Activated CD4-positive, alpha-beta T cell treated with anti-CD3 and anti-CD28 coated beads, Interleukin-2, amount 50 U/mL, for 16 hours (primary cell): ENCODE measurements around the gene TMEM234.

Source experiments
- DNase-seq: peaks from one replicate; pipeline ENCODE4 v3.0.0-alpha.2; 2020

Gene TMEM234

GRCh38 chr1:32199043-32199716 is 23.0 kb downstream of the TMEM234 start:
- DNase-seq: no peak

- no peak for DNase-seq
These were observed 23.7 kb downstream of the TMEM234 start for GRCh38 chr1:32198237-32199042.

DNA sequence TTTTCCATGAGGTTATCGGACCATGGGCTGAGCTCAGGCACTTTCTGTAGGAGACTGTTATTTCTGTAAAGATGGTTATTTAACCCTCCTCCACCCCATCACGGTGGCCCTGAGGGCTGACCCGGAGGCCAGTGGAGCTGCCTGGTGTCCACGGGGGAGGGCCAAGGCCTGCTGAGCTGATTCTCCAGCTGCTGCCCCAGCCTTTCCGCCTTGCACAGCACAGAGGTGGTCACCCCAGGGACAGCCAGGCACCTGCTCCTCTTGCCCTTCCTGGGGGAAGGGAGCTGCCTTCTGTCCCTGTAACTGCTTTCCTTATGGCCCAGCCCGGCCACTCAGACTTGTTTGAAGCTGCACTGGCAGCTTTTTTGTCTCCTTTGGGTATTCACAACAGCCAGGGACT is 24.3 kb downstream of the TMEM234 start:
- DNase-seq: no peak

DNA sequence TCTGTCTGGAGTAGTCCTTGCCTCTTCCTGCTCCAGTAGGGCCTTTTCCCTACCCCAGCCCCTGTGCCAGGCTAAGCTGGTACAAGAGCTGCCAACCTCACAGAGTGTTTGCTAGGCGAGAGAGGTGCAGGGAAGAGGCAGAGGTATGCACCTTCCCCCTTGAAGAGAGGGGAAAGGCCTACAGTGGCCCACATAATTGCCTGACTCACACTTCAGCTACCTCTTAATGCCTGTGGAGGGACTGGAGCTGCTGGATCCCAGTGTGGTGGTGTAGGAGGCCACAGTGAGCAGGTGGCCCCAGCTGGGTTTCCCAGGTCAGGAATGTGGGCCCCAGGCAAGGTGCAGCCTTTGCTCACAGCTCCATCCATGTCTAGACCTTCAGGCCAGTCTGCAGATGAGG is 25.1 kb downstream of the TMEM234 start:
- no peak for DNase-seq

GRCh38 chr1:32195972-32196823 is 26.0 kb downstream of the TMEM234 start:
- DNase-seq: peak; percentile 56

DNA sequence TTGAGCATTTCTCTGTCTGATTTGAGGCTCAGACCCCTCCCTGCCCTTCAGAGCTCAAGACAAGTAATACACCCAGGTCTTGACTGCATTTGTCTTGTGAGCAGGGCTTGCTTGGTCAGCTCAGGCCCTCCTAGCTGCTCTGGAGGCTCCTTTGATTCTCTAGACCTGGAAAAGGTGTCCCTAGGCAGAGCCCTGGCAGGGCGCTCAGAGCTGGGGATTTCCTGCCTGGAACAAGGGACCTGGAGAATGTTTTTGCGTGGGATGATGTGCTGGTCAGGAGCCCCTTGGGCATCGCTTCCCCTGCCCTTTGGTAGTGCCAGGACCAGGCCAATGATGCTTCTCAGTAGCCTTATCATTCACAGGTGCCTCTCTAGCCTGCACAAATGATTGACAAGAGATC is 26.6 kb downstream of the TMEM234 start:
- no peak for DNase-seq

GRCh38 chr1:32194984-32195383 is 27.2 kb downstream of the TMEM234 start:
- DNase-seq: no peak

DNA sequence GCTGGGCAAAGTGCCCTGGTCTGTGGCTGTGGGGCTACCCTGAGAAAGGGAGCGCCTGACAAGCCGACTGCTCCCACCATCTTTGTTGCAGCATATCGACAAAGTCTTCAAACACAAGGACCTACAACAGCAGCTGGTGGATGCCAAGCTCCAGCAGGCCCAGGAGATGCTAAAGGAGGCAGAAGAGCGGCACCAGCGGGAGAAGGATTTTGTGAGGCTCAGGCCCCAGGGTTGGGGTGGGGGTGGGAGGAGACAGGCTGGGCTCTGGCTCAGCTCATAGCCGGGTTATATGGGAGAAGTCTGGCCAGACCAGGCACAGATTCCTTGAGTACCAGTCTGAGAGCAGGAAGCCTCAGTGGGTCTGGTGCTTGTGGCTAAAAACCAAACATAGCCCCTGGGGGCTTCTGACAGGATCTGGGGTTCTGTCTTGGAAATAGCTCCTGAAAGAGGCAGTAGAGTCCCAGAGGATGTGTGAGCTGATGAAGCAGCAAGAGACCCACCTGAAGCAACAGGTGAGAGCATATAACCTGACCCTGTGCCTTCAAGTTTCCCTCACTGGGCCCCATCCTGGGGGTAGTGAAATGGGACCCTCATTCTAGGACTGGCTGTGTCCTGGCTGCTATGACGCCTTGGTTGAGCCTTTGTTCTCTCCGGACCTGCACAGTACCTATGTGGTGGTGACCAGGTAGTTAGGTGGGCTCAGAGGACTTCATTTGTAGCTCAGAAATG is 29.8 kb downstream of the TMEM234 start:
- DNase-seq: no peak

GRCh38 chr1:32187850-32188249 is 34.3 kb downstream of the TMEM234 start:
- DNase-seq: no peak

GRCh38 chr1:32186491-32186890 is 35.7 kb downstream of the TMEM234 start:
- DNase-seq: no peak

DNA sequence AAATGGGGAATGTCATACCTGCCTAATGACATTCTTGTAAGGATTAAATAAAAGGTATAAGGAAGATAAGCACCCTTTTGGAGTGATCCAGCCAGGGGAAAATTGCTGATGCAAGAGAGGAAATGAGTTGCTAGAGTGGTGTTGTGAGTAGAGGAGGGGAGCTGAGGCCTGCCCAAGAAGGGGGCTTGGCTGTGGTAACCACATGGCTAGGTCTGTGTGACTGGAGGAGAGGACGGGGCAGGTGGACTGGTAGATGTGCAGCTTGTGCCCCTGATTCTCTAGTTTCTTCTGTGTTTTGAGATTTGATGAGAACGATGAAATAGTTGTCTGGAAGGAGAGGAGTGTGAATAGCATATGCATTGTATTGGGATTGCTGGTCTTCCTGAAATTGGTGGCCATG is 36.1 kb downstream of the TMEM234 start:
- no peak for DNase-seq

- DNase-seq: no peak
These were observed 37.5 kb downstream of the TMEM234 start for GRCh38 chr1:32184650-32185049.

DNA sequence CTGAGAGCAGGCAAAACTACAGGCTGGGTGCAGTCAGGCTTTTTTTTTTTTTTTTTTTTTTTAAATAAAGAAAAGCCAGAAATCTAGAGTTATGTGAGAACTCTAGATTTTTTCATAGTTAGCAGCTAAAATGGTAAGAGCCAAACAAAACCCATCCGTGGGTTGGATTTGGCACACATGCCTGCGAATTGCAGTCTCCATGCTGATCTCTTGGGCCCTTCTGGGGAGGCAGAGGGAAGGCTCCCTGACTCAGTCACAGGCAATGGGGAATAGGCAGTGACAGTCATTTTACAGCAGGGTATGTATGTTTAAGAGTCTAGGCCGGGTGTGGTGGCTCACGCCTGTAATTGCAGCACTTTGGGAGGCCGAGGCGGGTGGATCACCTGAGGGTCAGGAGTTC is 40.1 kb downstream of the TMEM234 start:
- no peak for DNase-seq

GRCh38 chr1:32181563-32181962 is 40.6 kb downstream of the TMEM234 start:
- no peak for DNase-seq

- no peak for DNase-seq
These were observed 41.1 kb downstream of the TMEM234 start for GRCh38 chr1:32181065-32181464.

DNA sequence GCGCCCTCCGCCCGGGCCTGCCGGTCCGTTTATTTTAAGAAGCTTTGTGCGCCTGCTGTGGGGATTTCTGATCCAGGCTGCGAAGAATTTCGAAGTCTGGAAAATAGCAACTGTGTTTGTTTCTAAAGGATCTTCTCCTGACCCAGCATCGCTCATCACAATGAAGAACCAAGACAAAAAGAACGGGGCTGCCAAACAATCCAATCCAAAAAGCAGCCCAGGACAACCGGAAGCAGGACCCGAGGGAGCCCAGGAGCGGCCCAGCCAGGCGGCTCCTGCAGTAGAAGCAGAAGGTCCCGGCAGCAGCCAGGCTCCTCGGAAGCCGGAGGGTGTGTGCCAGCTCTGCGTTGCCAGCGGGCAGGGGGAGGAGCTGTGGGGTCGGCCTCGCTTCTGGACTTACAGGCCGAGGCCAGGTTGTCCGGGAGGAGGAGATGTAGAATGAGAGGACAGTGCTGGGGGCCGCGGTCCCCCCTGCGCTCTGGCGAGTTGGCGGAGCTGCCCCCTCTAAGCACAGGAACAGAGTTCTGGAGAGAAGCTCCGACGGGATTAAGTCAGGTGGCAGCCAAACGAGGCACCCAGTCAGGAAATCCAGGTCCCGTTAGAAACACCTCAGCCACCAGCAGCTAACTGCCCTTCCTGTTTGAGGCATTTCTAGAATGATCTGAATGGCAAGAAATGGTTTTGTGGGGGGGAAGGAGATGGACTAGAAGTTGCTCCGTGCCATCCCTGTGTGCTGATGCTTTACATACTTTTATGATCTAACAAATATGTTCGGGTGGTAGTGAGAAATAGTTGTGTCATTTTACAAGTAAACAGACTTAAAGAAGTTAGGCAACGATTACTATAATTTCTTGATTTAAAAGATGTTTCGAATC is 41.7 kb downstream of the TMEM234 start:
- DNase-seq: peak; percentile 72

- DNase-seq: peak; percentile 95
These were observed 42.5 kb downstream of the TMEM234 start, which contains the start of gene TXLNA for GRCh38 chr1:32179443-32180185. Gene TXLNA, plus strand, starts transcription at chr1:32179675. Its CDS starts 671 bp downstream, at chr1:32180346.

- DNase-seq: no peak
These were observed 43.0 kb downstream of the TMEM234 start for GRCh38 chr1:32179193-32179442.

DNA sequence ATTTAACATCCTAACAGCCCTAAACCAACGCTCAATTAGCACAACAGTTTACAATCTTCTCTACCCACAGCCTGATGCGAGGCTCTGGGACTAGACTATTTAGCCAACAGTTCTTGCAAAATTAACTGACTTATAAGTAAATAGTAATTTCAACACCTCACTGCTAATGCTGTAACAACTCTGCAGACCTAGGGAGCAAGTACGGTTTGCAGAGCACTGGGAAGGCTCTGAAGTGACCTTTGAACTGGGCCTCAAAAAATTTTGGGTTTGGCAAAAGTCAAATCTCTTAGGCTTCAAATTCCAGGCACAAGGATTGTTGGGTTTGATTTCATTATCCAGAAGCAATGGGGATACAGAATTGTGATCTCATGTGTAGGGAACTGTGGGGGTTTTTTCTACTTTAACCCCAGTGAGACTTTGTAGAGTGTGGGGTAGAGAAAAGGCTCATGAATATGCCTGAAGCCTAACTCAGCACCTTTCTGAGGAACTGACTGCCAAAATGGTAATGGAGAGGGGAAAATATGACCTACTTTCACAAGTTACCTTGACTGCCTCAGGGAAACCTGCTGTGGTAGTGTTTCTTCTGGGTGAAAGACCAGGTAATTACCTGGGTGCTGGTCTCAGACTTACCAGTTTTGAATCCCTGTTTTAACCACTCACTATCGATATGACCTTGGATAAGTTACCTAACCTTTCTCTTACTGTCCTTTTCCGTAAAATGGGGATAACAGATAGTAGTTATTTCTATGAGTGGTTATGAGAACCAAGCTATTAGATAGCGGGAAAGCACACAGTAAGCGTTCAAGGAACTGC is 43.6 kb downstream of the TMEM234 start:
- DNase-seq: no peak

DNA sequence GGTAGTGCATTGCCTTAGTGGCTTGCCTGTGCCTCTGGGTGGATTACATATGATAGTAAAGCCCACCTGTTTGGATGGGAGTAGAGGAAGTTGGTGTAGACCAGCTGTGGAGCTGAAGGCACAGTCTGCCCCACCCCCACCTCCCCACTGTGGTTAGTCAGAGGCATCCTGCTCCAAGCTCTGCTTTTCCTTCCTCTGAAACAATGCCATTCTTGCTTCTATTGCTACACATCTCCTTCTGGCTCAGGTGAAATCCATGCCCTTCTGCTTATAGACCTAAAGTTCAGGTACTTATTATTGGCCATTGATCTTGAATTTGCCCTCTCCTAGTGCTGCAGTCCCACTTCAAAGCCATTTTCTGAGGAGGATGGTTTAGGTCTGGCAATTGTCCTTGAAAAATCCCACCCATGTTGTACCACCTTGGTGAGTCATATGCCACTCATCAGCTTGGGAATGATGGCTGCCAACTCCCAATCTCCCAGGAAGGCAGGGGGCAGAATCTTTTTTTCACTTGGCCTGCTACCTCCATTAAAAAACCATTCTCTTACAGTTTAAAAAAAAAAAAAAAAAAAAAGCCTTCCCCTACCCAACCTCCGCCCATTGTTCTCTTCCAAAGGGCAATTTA is 49.4 kb downstream of the TMEM234 start:
- DNase-seq: no peak
